Neural progenitor cell (in vitro differentiated cells): Measurements from ENCODE around the gene MLYCD. TPM values are rescaled to one million over a fixed set of nuclear protein-coding genes. Genes with fewer than 3 reads are reported as not detected.

ENCODE experiments used
- DNase-seq: peaks from one replicate; pipeline ENCODE4 v3.0.0-alpha.2; 2016; ENCODE audit warnings: low spot score
- H2AFZ ChIP-seq: fragments of 200-600 bp; sonication (generic); replicated peaks from 2 replicates; pipeline ENCODE4 v1.6.1; 2016; ENCODE audit warnings: antibody characterized with exemption
- H3F3A ChIP-seq: fragments of 200-600 bp; sonication (generic); 2 replicates; pipeline ENCODE4 v1.6.1; 2016; ENCODE audit warnings: antibody characterized with exemption, low read depth
- H3K27ac ChIP-seq: fragments of 200-600 bp; sonication (generic); 2 replicates; pipeline ENCODE4 v1.5.1; 2016; ENCODE audit warnings: mild to moderate bottlenecking
- H3K27me3 ChIP-seq: fragments of 200-600 bp; sonication (generic); 2 replicates; pipeline ENCODE4 v1.6.1; 2016; ENCODE audit warnings: mild to moderate bottlenecking, moderate library complexity
- H3K36me3 ChIP-seq: fragments of 200-600 bp; sonication (generic); 2 replicates; pipeline ENCODE4 v1.5.1; 2016
- H3K4me1 ChIP-seq: fragments of 200-600 bp; sonication (generic); 2 replicates; pipeline ENCODE4 v1.6.1; 2016; ENCODE audit warnings: mixed run types
- H3K4me2 ChIP-seq: fragments of 200-600 bp; sonication (generic); 2 replicates; pipeline ENCODE4 v1.6.1; 2016
- H3K4me3 ChIP-seq: fragments of 200-600 bp; sonication (generic); 2 replicates; pipeline ENCODE4 v1.5.1; 2016
- H3K79me2 ChIP-seq: fragments of 200-600 bp; sonication (generic); 2 replicates; pipeline ENCODE4 v1.6.1; 2016; ENCODE audit warnings: low read depth
- H3K9ac ChIP-seq: fragments of 200-600 bp; sonication (generic); 2 replicates; pipeline ENCODE4 v1.6.1; 2016
- H3K9me3 ChIP-seq: fragments of 200-600 bp; sonication (generic); 2 replicates; pipeline ENCODE4 v1.5.1; 2016; ENCODE audit warnings: low read depth
- H4K20me1 ChIP-seq: fragments of 200-600 bp; sonication (generic); 2 replicates; pipeline ENCODE4 v1.6.1; 2016; ENCODE audit warnings: low read depth
- H3K27ac Mint-ChIP-seq: 3 replicates; pipeline ENCODE4 v1.8.0; 2021; ENCODE audit warnings: mixed read lengths
- H3K27me3 Mint-ChIP-seq: 2 replicates; pipeline ENCODE4 v1.8.0; 2022; ENCODE audit warnings: low read depth, mild to moderate bottlenecking, inconsistent platforms, moderate library complexity, mixed read lengths; ENCODE audit not compliant: insufficient read depth
- H3K36me3 Mint-ChIP-seq: 3 replicates; pipeline ENCODE4 v1.8.0; 2021; ENCODE audit warnings: mixed read lengths
- H3K4me1 Mint-ChIP-seq: 3 replicates; pipeline ENCODE4 v1.8.0; 2021; ENCODE audit warnings: mixed read lengths
- H3K4me3 Mint-ChIP-seq: 3 replicates; pipeline ENCODE4 v1.8.0; 2021; ENCODE audit warnings: mild to moderate bottlenecking, moderate library complexity, mixed read lengths
- H3K9me3 Mint-ChIP-seq: 3 replicates; pipeline ENCODE4 v1.8.0; 2020; ENCODE audit warnings: mixed read lengths
- EZH2 ChIP-seq: fragments of 200-600 bp; sonication (generic); IDR thresholded peaks from 2 replicates; pipeline ENCODE4 v1.6.1; 2017; ENCODE audit warnings: antibody characterized with exemption, mild to moderate bottlenecking, moderate library complexity
- EZH2phosphoT487 ChIP-seq: fragments of 200-600 bp; sonication (generic); IDR thresholded peaks from 2 replicates; pipeline ENCODE4 v1.6.1; 2017; ENCODE audit warnings: antibody characterized with exemption
- total RNA-seq: library from RNA; depleted of rRNA; stranded (reverse); fragments of >200 nt; gene quantifications from 2 replicates; pipeline ENCODE4 v1.2.3, GENCODE V29; 2015; ENCODE audit warnings: low replicate concordance
- TF ChIP-seq, protein P1 (sequence below): fragments of 200-600 bp; sonication (generic); IDR thresholded peaks from 2 replicates; pipeline ENCODE4 v1.5.1; 2017; ENCODE audit warnings: antibody characterized with exemption, mild to moderate bottlenecking

Gene MLYCD
- total RNA-seq, 1 donor from 2014 or later = 2.5 TPM

DNA sequence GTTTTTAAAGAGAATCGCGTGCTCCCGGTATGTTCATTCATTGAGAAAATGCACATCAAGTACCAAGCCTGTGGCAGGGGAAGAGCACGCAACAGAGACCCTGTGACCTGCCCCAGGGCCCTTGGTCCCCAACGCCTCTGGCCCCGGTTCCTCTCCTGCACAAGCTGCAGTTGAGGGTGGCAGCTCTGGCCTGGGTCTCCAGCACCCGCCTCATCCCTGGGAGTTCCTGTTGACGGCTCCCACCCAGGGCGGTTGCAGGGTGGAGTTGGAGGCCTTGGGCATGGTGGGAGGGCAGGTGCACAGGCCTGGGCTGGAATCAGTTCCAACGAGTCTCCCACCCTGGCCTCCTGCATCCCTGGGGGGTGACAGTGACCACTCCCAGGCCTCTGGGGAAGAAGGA, 74.2 kb downstream of the MLYCD start:
- H4K20me1 ChIP-seq = peaks cover 7% of the 10 kb centered on the region
- H3F3A ChIP-seq = no peaks in the 10 kb centered on the region
- no peak for TF ChIP-seq EZH2phosphoT487
- TF ChIP-seq, protein P1, sequence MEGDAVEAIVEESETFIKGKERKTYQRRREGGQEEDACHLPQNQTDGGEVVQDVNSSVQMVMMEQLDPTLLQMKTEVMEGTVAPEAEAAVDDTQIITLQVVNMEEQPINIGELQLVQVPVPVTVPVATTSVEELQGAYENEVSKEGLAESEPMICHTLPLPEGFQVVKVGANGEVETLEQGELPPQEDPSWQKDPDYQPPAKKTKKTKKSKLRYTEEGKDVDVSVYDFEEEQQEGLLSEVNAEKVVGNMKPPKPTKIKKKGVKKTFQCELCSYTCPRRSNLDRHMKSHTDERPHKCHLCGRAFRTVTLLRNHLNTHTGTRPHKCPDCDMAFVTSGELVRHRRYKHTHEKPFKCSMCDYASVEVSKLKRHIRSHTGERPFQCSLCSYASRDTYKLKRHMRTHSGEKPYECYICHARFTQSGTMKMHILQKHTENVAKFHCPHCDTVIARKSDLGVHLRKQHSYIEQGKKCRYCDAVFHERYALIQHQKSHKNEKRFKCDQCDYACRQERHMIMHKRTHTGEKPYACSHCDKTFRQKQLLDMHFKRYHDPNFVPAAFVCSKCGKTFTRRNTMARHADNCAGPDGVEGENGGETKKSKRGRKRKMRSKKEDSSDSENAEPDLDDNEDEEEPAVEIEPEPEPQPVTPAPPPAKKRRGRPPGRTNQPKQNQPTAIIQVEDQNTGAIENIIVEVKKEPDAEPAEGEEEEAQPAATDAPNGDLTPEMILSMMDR = no peak
- no peak for TF ChIP-seq EZH2
- peaks cover 21% of the 10 kb centered on the region for H3K4me1 ChIP-seq
- H3K9me3 ChIP-seq = no peaks in the 10 kb centered on the region
- H3K27ac ChIP-seq = no peak overlapping the region
- H3K27me3 Mint-ChIP-seq = peaks cover 6% of the 10 kb centered on the region
- peaks cover 32% of the 10 kb centered on the region for H3K4me1 Mint-ChIP-seq
- H3K4me2 ChIP-seq = no peak overlapping the region
- H3K4me3 ChIP-seq = no peak overlapping the region
- H3K79me2 ChIP-seq = peaks cover 10% of the 10 kb centered on the region
- H2AFZ ChIP-seq = no peak overlapping the region
- H3K9ac ChIP-seq = no peak overlapping the region
- H3K4me3 Mint-ChIP-seq = no peak overlapping the region
- H3K27me3 ChIP-seq = peaks cover 8% of the 10 kb centered on the region
- peaks cover 17% of the 10 kb centered on the region for H3K36me3 Mint-ChIP-seq
- peaks cover 10% of the 10 kb centered on the region for H3K9me3 Mint-ChIP-seq
- no peak overlapping the region for H3K27ac Mint-ChIP-seq
- no peak for DNase-seq
- no peaks in the 10 kb centered on the region for H3K36me3 ChIP-seq

DNA sequence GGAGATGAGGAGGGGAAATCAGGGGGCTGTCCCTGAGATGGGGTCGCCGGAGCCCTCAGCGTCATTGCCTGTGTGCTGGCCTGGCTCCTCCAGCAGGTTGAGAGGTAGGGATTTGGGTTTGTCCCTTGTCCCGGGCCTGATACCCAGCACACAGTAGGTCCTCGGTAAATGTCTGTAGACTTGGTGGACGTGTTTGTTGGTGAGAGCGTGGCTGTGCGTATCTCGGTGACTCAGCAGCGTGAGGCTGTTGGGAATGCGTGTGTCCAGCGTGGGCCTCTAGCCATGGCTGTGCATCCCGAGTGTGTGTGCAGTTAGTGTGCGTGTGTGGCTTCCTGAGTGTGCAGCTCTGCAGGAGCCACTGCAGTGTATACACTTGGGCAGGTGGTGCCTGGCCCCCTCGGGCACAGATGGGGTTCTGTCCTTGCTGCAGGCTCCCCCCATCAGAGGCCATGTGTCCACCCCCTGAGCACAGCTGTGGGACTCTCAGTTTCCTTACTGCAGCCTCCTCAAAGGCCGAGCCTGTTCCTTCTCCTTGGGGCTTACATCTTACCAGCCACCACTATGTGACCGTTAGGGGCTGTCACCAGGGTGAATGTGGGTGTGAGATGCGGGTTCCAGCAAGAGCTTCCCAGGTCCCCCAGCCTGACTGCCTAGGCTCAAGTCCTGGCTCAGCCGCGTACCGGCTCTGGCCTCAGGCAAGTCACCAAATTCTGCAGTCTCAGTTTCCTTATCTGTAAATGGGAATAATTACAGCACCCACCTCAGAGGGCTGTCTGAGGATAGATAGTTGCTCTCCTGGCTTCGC, 74.9 kb downstream of the MLYCD start:
- H3K27ac ChIP-seq = no peak overlapping the region
- Mint-ChIP-seq H3K36me3 (peaks cover 24% of the 10 kb centered on the region), H3K4me3 (no peak overlapping the region), H3K4me1 (peaks cover 36% of the 10 kb centered on the region), H3K9me3 (peaks cover 17% of the 10 kb centered on the region), H3K27me3 (peaks cover 8% of the 10 kb centered on the region), H3K27ac (peak overlapping the region; percentile 17)
- peaks cover 7% of the 10 kb centered on the region for H4K20me1 ChIP-seq
- peaks cover 6% of the 10 kb centered on the region for H3F3A ChIP-seq
- TF ChIP-seq, protein P1 = no peak
- TF ChIP-seq EZH2 (no peak), EZH2phosphoT487 (no peak)
- H3K79me2 ChIP-seq = peaks cover 10% of the 10 kb centered on the region
- H3K4me1 ChIP-seq = peaks cover 21% of the 10 kb centered on the region
- H3K36me3 ChIP-seq = no peaks in the 10 kb centered on the region
- H3K27me3 ChIP-seq = peaks cover 7% of the 10 kb centered on the region
- no peak for DNase-seq
- no peak overlapping the region for H3K4me2 ChIP-seq
- H3K9ac ChIP-seq = no peak overlapping the region
- H3K4me3 ChIP-seq = no peak overlapping the region
- no peak overlapping the region for H2AFZ ChIP-seq
- no peaks in the 10 kb centered on the region for H3K9me3 ChIP-seq

DNA sequence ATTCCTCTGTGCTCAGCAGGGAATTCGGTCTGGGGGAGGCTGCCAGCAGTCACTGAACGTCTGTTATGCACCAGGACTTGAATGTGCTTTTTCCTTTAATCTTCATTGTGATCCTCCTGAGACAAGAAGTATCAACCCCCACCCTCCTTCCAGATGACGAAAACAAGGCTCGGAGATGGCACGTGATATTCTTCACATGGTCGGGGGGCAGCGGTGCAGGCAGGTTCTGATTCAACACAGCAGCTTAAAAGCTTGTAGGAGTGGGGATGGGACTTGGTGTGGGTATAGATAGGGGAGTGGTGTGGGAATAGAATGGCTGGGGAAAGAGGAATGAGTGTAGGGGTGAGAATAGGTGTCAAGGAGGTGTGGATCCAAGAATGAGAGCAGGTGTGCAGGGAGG, 75.6 kb downstream of the MLYCD start:
- peaks cover 7% of the 10 kb centered on the region for H4K20me1 ChIP-seq
- no peak for DNase-seq
- Mint-ChIP-seq H3K27me3 (peaks cover 8% of the 10 kb centered on the region), H3K4me3 (peak overlapping the region; percentile 16), H3K4me1 (peaks cover 40% of the 10 kb centered on the region), H3K36me3 (peaks cover 28% of the 10 kb centered on the region), H3K9me3 (peaks cover 24% of the 10 kb centered on the region), H3K27ac (no peak overlapping the region)
- H3K27me3 ChIP-seq = no peaks in the 10 kb centered on the region
- H2AFZ ChIP-seq = no peak overlapping the region
- H3F3A ChIP-seq = peaks cover 10% of the 10 kb centered on the region
- H3K27ac ChIP-seq = no peak overlapping the region
- H3K4me3 ChIP-seq = no peak overlapping the region
- H3K4me2 ChIP-seq = no peak overlapping the region
- peaks cover 10% of the 10 kb centered on the region for H3K79me2 ChIP-seq
- peaks cover 20% of the 10 kb centered on the region for H3K4me1 ChIP-seq
- TF ChIP-seq EZH2phosphoT487 = no peak
- TF ChIP-seq EZH2 = no peak
- TF ChIP-seq, protein P1 = no peak
- no peaks in the 10 kb centered on the region for H3K9me3 ChIP-seq
- no peak overlapping the region for H3K9ac ChIP-seq
- no peaks in the 10 kb centered on the region for H3K36me3 ChIP-seq
